ENCODE results near the gene ADAM23.

- TF ChIP-seq POLR2AphosphoS5 (IDR thresholded peaks at IDR 0.05; ENCODE audit: borderline replicate concordance, low read depth, low read length) (no peak), EZH2 (IDR thresholded peaks at IDR 0.05) (no peak)
These were observed 14.5 kb upstream of the ADAM23 start for GRCh38 chr2:206428783-206429182.

Data from SK-N-MC (cell line).